Adrenal gland (tissue), 5 donors: Measurements from ENCODE around the gene DLGAP4.

Experiments used
- POLR2A ChIP-seq, 2 donors: fragments of 450-650 bp; IDR thresholded peaks; one replicate each; pipeline ENCODE4 v1.6.1; 2017; ENCODE audit warnings: antibody characterized with exemption in 2 of 2, mild to moderate bottlenecking in 2 of 2, moderate library complexity in 1 of 2
- TF ChIP-seq, protein P1 (sequence below), 6 experiments: fragments of 450-650 bp in 4 of 6; fragments of 200-600 bp in 2 of 6; sonication (generic) in 1 of 6; IDR thresholded peaks; 1 replicate in 5 of 6; 2 replicates in 1 of 6; pipeline versions ENCODE4 v1.5.1 to v1.8.0; 2016 to 2021; ENCODE audit warnings: antibody characterized with exemption in 6 of 6, mild to moderate bottlenecking in 2 of 6, moderate library complexity in 1 of 6
- donor health status: DM: no; HTN: no; CAD: no.

DNA sequence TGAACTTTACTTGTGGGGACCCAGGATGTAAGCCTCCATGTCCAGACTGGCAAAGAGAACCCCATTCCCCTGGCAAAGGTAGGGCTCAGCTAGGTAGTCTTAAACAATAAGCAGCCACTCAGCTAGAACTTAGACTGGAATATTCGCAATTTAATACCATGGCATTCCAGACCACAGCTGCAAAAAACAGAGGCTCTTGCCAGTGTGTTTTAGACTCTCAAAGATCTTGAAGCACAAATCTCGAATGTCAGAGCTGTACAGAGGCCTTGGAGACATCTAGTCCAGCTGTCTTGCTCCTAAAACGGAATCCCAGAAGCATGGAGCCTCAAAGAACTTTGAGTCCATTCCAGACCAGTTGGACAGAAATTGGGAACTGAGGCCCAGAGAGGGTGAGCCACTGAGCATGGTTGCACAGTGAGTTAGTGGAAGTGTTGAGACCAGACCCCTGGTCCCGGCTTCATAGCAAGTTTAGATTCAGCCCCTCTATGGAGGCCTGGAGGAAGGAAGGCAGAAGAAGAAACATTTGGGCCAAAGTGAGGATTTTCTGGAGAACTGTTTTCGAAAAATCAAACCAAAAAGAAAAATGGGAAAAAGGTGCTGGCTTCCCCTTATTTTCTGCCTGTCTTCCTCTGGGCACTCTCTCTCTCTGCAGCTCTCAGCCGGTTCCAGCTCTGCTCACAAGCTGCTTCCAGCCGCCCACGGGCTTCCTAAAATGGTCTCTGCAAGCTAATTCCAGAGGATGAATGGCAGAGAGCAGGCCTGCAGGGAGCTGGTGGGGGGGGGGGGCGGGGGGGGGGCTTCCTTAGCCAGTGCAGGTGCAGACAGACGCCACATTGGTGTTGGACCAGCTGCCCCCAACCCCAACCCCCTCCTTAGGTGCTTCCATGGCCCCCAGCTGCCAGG lies 37.4 kb upstream of the DLGAP4 start:
- TF ChIP-seq, protein P1, sequence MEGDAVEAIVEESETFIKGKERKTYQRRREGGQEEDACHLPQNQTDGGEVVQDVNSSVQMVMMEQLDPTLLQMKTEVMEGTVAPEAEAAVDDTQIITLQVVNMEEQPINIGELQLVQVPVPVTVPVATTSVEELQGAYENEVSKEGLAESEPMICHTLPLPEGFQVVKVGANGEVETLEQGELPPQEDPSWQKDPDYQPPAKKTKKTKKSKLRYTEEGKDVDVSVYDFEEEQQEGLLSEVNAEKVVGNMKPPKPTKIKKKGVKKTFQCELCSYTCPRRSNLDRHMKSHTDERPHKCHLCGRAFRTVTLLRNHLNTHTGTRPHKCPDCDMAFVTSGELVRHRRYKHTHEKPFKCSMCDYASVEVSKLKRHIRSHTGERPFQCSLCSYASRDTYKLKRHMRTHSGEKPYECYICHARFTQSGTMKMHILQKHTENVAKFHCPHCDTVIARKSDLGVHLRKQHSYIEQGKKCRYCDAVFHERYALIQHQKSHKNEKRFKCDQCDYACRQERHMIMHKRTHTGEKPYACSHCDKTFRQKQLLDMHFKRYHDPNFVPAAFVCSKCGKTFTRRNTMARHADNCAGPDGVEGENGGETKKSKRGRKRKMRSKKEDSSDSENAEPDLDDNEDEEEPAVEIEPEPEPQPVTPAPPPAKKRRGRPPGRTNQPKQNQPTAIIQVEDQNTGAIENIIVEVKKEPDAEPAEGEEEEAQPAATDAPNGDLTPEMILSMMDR (IDR thresholded peaks at IDR 0.05), result no peak
- no peak for TF ChIP-seq POLR2A (IDR thresholded peaks at IDR 0.05)
